ENCODE measurements around the gene PDE4C. TPM values are rescaled to one million over a fixed set of nuclear protein-coding genes. Genes with fewer than 3 reads are reported as not detected.

PDE4C gene
- total RNA-seq, 1 donor from 2014 or later, result 0.28 TPM

DNA sequence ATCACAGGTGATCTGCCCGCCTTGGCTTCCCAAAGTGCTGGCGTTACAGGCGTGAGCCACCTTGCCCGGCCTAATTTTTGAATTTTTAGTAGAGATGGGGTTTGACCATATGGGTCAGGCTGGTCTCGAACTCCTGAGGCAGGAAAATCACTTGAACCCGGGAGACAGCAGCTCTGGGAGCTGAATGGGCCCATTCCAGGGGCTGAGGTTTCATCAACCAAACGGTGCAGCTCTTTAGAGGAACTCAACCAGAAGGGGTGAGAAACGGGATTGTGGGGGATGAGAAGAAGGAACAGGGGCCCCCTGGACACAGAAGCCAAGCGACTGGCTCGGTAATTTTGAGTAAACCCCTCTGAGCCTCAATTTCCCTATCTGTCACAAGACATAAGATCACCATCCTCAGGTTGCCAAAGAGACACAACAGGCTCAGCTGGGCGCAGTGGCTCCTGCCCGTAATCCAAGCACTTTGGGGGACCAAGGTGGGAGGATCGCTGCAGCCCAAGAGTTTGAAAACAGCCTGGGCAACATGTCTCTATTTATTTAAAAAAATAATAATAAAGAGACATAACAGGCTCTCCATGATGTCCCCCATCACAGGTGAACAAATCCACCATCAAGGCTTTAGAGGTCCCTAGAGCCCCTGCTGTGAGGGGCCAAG is 47.5 kb upstream of the PDE4C start:
- Histone ChIP-seq H3K9ac (no peak overlapping the region), H3K27ac (no peak overlapping the region), H3K4me1 (no peaks in the 10 kb centered on the region), H2AFZ (replicated peaks) (no peak overlapping the region), H3K4me3 (no peak overlapping the region), H3K4me2 (no peak overlapping the region), H3K9me3 (ENCODE audit: low read depth) (no peaks in the 10 kb centered on the region), H4K20me1 (ENCODE audit: low read depth) (peaks cover 62% of the 10 kb centered on the region), H3F3A (ENCODE audit: low read depth) (peaks cover 12% of the 10 kb centered on the region), H3K79me2 (ENCODE audit: low read depth) (peaks cover 31% of the 10 kb centered on the region), H3K36me3 (no peaks in the 10 kb centered on the region), H3K27me3 (no peaks in the 10 kb centered on the region)
- peaks cover 1% of the 10 kb centered on the region for H3K36me3 Mint-ChIP-seq
- TF ChIP-seq CTCF (IDR thresholded peaks at IDR 0.05), result no peak
- TF ChIP-seq EZH2 (IDR thresholded peaks at IDR 0.05), result no peak
- TF ChIP-seq EZH2phosphoT487 (IDR thresholded peaks at IDR 0.05), result no peak
- no peak for DNase-seq (ENCODE audit: low spot score)
- peaks cover 13% of the 10 kb centered on the region for H3K4me1 Mint-ChIP-seq
- H3K27me3 Mint-ChIP-seq (ENCODE audit: insufficient read depth, low read depth), result peaks cover 7% of the 10 kb centered on the region
- no peak overlapping the region for H3K27ac Mint-ChIP-seq
- no peak overlapping the region for H3K4me3 Mint-ChIP-seq
- no peaks in the 10 kb centered on the region for H3K9me3 Mint-ChIP-seq

DNA sequence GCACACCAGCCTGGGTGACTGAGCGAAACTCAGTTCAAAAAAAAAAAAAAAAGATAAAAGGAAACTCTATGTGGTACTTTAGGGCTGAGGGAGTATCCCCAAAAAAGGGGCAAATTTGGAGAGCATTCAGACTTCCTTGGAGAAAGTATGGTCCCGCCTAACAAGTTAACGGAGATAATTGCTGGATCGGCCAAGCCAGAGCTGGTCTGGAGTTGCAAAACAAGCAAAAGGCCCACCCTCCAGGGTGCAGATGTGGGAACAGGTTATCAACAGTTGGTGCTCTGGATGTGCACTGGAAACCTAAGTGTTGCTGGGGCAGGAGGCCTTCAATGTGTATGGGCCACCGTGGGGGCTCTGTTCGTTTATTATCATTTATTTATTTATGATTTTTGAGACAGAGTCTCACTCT is 45.2 kb upstream of the PDE4C start:
- H3K4me3 Mint-ChIP-seq, result no peak overlapping the region
- no peak overlapping the region for H3K9ac ChIP-seq
- peaks cover 4% of the 10 kb centered on the region for H3F3A ChIP-seq (ENCODE audit: low read depth)
- no peaks in the 10 kb centered on the region for H3K9me3 Mint-ChIP-seq
- no peaks in the 10 kb centered on the region for H3K9me3 ChIP-seq (ENCODE audit: low read depth)
- peaks cover 6% of the 10 kb centered on the region for H3K4me1 Mint-ChIP-seq
- H2AFZ ChIP-seq (replicated peaks), result no peak overlapping the region
- H3K4me2 ChIP-seq, result no peak overlapping the region
- DNase-seq (ENCODE audit: low spot score), result no peak
- peaks cover 7% of the 10 kb centered on the region for H3K36me3 Mint-ChIP-seq
- no peaks in the 10 kb centered on the region for H3K4me1 ChIP-seq
- no peak overlapping the region for H3K4me3 ChIP-seq
- no peaks in the 10 kb centered on the region for H3K27me3 ChIP-seq
- H3K36me3 ChIP-seq, result no peaks in the 10 kb centered on the region
- H3K79me2 ChIP-seq (ENCODE audit: low read depth), result peaks cover 9% of the 10 kb centered on the region
- H4K20me1 ChIP-seq (ENCODE audit: low read depth), result peaks cover 45% of the 10 kb centered on the region
- H3K27ac Mint-ChIP-seq, result no peak overlapping the region
- H3K27me3 Mint-ChIP-seq (ENCODE audit: insufficient read depth, low read depth), result peaks cover 1% of the 10 kb centered on the region
- H3K27ac ChIP-seq, result no peak overlapping the region
- no peak for TF ChIP-seq CTCF (IDR thresholded peaks at IDR 0.05)

- H3K36me3 Mint-ChIP-seq, result peaks cover 14% of the 10 kb centered on the region
- no peaks in the 10 kb centered on the region for H3K36me3 ChIP-seq
- H3K9ac ChIP-seq, result no peak overlapping the region
- no peaks in the 10 kb centered on the region for H3K27me3 Mint-ChIP-seq (ENCODE audit: insufficient read depth, low read depth)
- TF ChIP-seq EZH2phosphoT487 (IDR thresholded peaks at IDR 0.05) (no peak), CTCF (IDR thresholded peaks at IDR 0.05) (no peak), EZH2 (IDR thresholded peaks at IDR 0.05) (no peak)
- peaks cover 34% of the 10 kb centered on the region for H4K20me1 ChIP-seq (ENCODE audit: low read depth)
- no peaks in the 10 kb centered on the region for H3K27me3 ChIP-seq
- H3F3A ChIP-seq (ENCODE audit: low read depth), result peaks cover 4% of the 10 kb centered on the region
- H3K79me2 ChIP-seq (ENCODE audit: low read depth), result peaks cover 2% of the 10 kb centered on the region
- no peaks in the 10 kb centered on the region for H3K9me3 Mint-ChIP-seq
- no peak overlapping the region for H3K4me3 Mint-ChIP-seq
- no peaks in the 10 kb centered on the region for H3K9me3 ChIP-seq (ENCODE audit: low read depth)
- no peak overlapping the region for H3K27ac ChIP-seq
- no peaks in the 10 kb centered on the region for H3K4me1 ChIP-seq
- H3K4me2 ChIP-seq, result no peak overlapping the region
- H3K4me1 Mint-ChIP-seq, result peaks cover 3% of the 10 kb centered on the region
- H3K4me3 ChIP-seq, result no peak overlapping the region
- no peak overlapping the region for H2AFZ ChIP-seq (replicated peaks)
- no peak overlapping the region for H3K27ac Mint-ChIP-seq
- no peak for DNase-seq (ENCODE audit: low spot score)
Measured at GRCh38 chr19:18270326-18270725, 44.1 kb upstream of the PDE4C start.
